ENCODE results near the gene CCM2L. TPM values are rescaled to one million over a fixed set of nuclear protein-coding genes. Genes with fewer than 3 reads are reported as not detected.

The CCM2L gene
- total and polyA plus RNA-seq, 9 of the 15 experiments (the other 6 are each of a cell fraction or from before 2014, with no cell fraction given), result 0.04 TPM; not detected in 8

DNA sequence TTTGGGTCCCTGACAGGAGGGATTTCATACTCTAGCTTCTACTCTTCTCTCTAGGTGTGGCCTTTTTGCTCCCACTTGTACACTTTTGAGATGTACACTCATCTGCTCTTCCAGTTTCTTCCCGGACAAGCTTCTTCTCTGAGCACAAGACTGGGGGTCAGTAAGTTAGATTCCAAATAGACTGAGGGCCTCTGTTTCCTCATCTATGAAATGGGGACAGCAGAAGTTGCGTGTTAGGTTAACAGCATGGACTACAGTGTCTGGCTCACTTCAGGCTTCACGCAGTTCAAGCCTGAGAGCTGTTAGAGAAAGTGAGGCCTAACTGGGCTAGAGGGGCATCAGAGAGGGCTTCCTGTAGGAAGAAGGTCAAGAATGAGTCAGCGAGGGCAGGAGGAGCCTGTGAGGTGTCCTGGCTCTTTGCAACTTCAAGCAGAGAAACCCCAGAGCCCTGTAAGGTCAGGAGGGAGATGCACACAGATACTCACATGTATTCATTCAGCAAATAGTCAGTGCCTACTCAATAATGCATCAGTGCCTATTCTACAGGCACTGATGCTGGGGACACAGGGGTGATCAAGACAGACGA, 21.7 kb upstream of the CCM2L start:
- ATAC-seq (no peak), FAIRE-seq (no peak), DNase-seq (ENCODE audit: extremely low read depth in 1 of 4, low spot score in 3 of 4) (no peak)
- WGBS (ENCODE audit: insufficient coverage, low coverage, missing lambda C conversion rate), result 7% methylated on average over 5 of the region's 5 CpGs
- Histone ChIP-seq H3K4me2 (ENCODE audit: insufficient read depth, low read length) (no peak overlapping the region), H3K79me2 (ENCODE audit: control insufficient read depth, insufficient read depth, low read length) (no peaks in the 10 kb centered on the region), H3K4me3 (no peak overlapping the region), H2AFZ (ENCODE audit: low read depth, low read length) (no peak overlapping the region), H3K27ac (ENCODE audit: extremely low read depth, low read depth, low read length) (no peak overlapping the region), H3K9ac (ENCODE audit: insufficient read depth in 1 of 2, low read depth in 2 of 2, low read length in 2 of 2) (no peak overlapping the region), H3K9me3 (replicated peaks; ENCODE audit: control insufficient read depth, insufficient read depth, low read depth, low read length) (no peaks in the 10 kb centered on the region), H3K27me3 (ENCODE audit: control insufficient read depth in 2 of 2, insufficient read depth in 2 of 2, low read length in 2 of 2) (peaks cover 2 to 32% of the 10 kb centered on the region in 2 experiments; a peak in 3 of 5 replicates), H3K9me1 (ENCODE audit: control insufficient read depth, insufficient read depth, low read length) (no peaks in the 10 kb centered on the region), H3K4me1 (replicated peaks in 1 of 2; ENCODE audit: control insufficient read depth in 2 of 2, insufficient read depth in 2 of 2, low read length in 2 of 2) (no peaks in the 10 kb centered on the region; a peak in 1 of 5 replicates), H4K20me1 (replicated peaks; ENCODE audit: control insufficient read depth, insufficient read depth, low read length) (no peaks in the 10 kb centered on the region; the same call in none of the 2 replicates), H3K36me3 (ENCODE audit: control insufficient read depth, insufficient read depth, low read length) (no peaks in the 10 kb centered on the region)
- intact Hi-C loops (cut with micrococcal nuclease) (no loop called here), in situ Hi-C loops (cut with MboI) (no loop called here)
- CTCF ChIA-PET (ENCODE audit: low intra/inter-chr PET ratio), result no interaction called here
- no TSS peak for BruUV-seq (replicated peaks)
- POLR2A ChIA-PET, result no interaction called here
- no peak for TF ChIP-seq COPS2 (conservative IDR thresholded peaks at IDR 0.05)
- TF ChIP-seq BCOR (IDR thresholded peaks at IDR 0.05), result peak; percentile 50; the same call in 1 of the 2 replicates
- TF ChIP-seq ZNF830 (CRISPR knock-in tag; IDR thresholded peaks at IDR 0.05), result no peak
- no peak for TF ChIP-seq SMARCC2 (IDR thresholded peaks at IDR 0.05; ENCODE audit: low read depth)
- peak; percentile 36 for TF ChIP-seq RBM25 (IDR thresholded peaks at IDR 0.05; ENCODE audit: low read depth, low read length, severe bottlenecking)
- TF ChIP-seq MTA2 (IDR thresholded peaks at IDR 0.05; ENCODE audit: low read depth), result no peak
- TF ChIP-seq KDM2B (CRISPR knock-in tag; IDR thresholded peaks at IDR 0.05), result no peak
- no peak for TF ChIP-seq U2AF1 (optimal IDR thresholded peaks at IDR 0.05; ENCODE audit: low read depth, low read length)
- no peak for TF ChIP-seq SMAD1 (IDR thresholded peaks at IDR 0.05; ENCODE audit: low read depth, low read length, partially characterized antibody)
- TF ChIP-seq SRF (CRISPR knock-in tag; IDR thresholded peaks at IDR 0.05), result no peak
- TF ChIP-seq HIVEP1 (CRISPR knock-in tag; IDR thresholded peaks at IDR 0.05), result no peak
- no peak for TF ChIP-seq HNRNPK (IDR thresholded peaks at IDR 0.05; ENCODE audit: low read depth, low read length, poor library complexity, severe bottlenecking)
- TF ChIP-seq ESRRB (CRISPR knock-in tag; IDR thresholded peaks at IDR 0.05; ENCODE audit: borderline replicate concordance), result no peak
- TF ChIP-seq, protein P1, sequence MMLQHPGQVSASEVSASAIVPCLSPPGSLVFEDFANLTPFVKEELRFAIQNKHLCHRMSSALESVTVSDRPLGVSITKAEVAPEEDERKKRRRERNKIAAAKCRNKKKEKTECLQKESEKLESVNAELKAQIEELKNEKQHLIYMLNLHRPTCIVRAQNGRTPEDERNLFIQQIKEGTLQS (IDR thresholded peaks at IDR 0.05), result peak; percentile 21; the same call in 1 of the 2 replicates
- TF ChIP-seq, protein P1 (CRISPR knock-in tag; conservative IDR thresholded peaks at IDR 0.05), result no peak
- TF ChIP-seq ZNF717 (CRISPR knock-in tag; IDR thresholded peaks at IDR 0.05), result no peak
- TF ChIP-seq ZNF324 (CRISPR knock-in tag; IDR thresholded peaks at IDR 0.05), result no peak

Data from K562 (cell line).